Fibroblast of the aortic adventitia (primary cell): Measurements from ENCODE around the gene OR4D2. TPM values are rescaled to one million over a fixed set of nuclear protein-coding genes. Genes with fewer than 3 reads are reported as not detected.
"Not testable (repeated sequence)": the region's sequence is repeated elsewhere in the genome, so short reads cannot be mapped to it uniquely, and the experiment has no call there.

Source experiments
- DNase-seq: peaks from one replicate; pipeline ENCODE4 v3.0.0-alpha.2; 2010; ENCODE audit warnings: low read depth
- H3K4me3 ChIP-seq: 2 replicates; pipeline ENCODE4 v1.5.1; 2011; ENCODE audit warnings: low read depth, mild to moderate bottlenecking, control low read depth, low read length, moderate library complexity
- total RNA-seq: library from RNA; depleted of rRNA; stranded (reverse); fragments of >200 nt; gene quantifications from 2 replicates; pipeline ENCODE4 v1.2.3, GENCODE V29; 2012; ENCODE audit warnings: low replicate concordance
- TF ChIP-seq, protein P1 (sequence below): IDR thresholded peaks from 2 replicates; pipeline ENCODE4 v1.5.1; 2011; ENCODE audit warnings: mild to moderate bottlenecking, low read length, control low read depth, inconsistent platforms; ENCODE audit not compliant: insufficient read depth

The OR4D2 gene
- not detected in 2 replicates for total RNA-seq

- H3K4me3 ChIP-seq = no peak within 1 kb of the TSS
- no peak for DNase-seq
- TF ChIP-seq, protein P1, sequence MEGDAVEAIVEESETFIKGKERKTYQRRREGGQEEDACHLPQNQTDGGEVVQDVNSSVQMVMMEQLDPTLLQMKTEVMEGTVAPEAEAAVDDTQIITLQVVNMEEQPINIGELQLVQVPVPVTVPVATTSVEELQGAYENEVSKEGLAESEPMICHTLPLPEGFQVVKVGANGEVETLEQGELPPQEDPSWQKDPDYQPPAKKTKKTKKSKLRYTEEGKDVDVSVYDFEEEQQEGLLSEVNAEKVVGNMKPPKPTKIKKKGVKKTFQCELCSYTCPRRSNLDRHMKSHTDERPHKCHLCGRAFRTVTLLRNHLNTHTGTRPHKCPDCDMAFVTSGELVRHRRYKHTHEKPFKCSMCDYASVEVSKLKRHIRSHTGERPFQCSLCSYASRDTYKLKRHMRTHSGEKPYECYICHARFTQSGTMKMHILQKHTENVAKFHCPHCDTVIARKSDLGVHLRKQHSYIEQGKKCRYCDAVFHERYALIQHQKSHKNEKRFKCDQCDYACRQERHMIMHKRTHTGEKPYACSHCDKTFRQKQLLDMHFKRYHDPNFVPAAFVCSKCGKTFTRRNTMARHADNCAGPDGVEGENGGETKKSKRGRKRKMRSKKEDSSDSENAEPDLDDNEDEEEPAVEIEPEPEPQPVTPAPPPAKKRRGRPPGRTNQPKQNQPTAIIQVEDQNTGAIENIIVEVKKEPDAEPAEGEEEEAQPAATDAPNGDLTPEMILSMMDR = no peak
These were observed at the start of gene OR4D2 for GRCh38 chr17:58166682-58167081. Gene OR4D2, plus strand, starts transcription at chr17:58166982. Its CDS starts 2,674 bp downstream, at chr17:58169656.

GRCh38 chr17:58117382-58117781 is 49.4 kb upstream of the OR4D2 start:
- no peak for DNase-seq

GRCh38 chr17:58119491-58119890 is 47.3 kb upstream of the OR4D2 start:
- TF ChIP-seq, protein P1 = no peak
- no peak overlapping the region for H3K4me3 ChIP-seq
- no peak for DNase-seq

More at GRCh38 chr17:58117382-58117781, 49.4 kb upstream of the OR4D2 start:
- TF ChIP-seq, protein P1 = no peak
- no peak overlapping the region for H3K4me3 ChIP-seq

DNA sequence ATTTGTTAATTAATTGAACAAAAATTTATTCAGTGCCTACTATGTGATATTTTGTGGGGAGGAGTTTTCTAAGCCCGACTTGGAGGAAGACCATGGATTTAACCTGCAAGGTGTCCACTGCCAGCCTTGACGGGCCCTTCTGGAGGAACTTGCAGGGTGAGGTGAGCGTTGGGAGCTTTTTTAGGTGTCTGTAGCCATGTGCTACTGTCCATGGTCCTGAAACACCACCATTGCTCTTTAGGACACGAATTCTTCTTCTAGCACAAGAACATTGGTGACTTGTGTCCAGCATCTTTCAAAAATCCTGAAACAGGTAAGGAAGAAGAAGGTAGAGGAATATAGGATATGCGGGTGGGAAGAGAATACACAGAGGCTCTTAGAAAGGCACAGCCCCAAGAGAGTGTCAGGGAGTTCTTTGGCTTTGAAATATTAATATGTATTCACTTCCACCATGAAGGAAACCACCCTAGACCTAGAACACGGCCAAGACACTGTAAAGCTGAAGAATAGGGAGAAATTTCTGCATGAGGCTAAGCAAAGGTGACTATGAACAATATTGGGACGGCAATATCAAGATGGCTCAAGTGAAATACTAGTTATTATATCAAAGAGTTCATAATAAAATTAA is 46.5 kb upstream of the OR4D2 start:
- H3K4me3 ChIP-seq = no peak overlapping the region
- peak; percentile 72 for DNase-seq
- TF ChIP-seq, protein P1 = no peak

DNA sequence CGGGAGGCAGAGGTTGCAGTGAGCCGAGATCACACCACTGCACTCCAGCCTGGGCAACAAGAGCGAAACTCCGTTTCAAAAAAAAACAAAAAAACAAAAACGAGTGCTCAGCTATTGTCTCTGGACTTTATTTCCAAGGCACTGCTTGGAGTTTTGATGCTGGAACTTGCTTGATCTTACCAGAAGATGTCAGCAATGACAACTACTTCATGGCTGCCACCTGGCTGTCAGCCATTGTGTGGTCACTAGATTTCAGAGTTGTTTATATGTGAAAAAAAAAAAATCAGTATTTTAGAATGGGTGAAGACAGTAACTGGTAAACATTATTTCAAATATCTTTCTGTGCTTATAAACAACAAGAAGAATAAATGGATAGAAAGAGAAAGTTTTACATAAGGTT is 44.9 kb upstream of the OR4D2 start:
- TF ChIP-seq, protein P1 = no peak
- peak; percentile 22 for DNase-seq
- H3K4me3 ChIP-seq = no peak overlapping the region

DNA sequence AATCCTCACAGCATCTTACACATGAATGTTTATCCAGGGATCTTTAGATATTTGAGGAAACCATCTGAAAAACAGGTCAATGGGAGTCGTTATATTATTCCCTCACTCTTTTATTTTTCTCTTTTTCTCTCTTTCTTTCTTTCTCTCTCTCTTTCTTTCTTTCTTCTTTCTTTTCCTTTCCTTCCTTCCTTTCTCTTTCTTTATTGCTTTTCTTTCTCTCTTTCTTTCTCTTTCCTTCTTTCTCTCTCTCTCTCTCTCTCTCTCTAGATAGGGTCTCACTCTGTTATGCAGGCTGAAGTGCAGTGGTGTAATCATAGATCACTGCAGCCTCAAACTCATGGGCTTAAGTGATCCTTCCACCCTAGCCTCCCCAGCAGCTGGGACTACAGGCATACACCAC is 38.9 kb upstream of the OR4D2 start:
- no peak overlapping the region for H3K4me3 ChIP-seq
- DNase-seq = no peak
- TF ChIP-seq, protein P1 = no peak

GRCh38 chr17:58132697-58133096 is 34.1 kb upstream of the OR4D2 start:
- not testable (repeated sequence) for DNase-seq, H3K4me3 ChIP-seq
